ENCODE measurements around the gene HYDIN.
"Not testable (repeated sequence)": the region's sequence is repeated elsewhere in the genome, so short reads cannot be mapped to it uniquely, and the experiment has no call there.

DNA sequence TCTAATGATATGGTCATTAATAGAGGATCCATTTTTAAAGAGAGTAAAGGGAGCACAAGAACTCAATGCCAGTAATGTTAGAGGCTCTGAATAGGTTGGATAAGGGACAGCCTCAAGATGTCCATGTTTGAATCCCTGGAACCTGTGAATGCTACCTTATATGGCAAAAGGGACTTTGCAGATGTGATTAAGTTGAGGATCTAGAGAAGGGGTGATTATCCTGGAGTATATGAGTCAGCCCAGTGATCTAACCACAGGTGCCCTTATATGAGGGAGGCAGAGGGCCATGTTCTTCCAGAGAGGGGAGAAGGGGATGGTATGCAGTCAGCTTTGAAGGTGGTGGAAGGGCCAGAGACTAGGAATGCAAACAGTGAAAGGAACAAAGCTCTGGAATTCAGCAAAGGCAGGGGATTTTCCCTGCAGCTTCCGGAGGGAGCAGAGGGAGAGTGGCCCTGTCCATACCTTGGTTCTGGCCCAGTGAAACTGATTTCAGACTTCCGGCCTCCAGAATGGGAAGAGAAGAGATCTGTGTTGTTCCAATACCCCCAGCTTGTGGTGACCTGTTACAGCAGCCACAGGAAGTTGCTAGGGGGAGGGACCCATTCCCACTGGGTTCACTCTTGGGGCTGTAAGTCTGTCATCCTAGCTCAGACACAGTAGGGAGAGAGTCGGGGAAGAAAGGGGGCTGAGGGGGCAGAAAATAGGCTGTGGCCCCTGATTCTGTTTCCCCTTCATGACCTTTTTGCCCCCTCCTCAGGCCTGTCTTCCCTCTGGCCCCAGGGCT lies 220.9 kb downstream of the HYDIN start:
- TF ChIP-seq, protein P1, sequence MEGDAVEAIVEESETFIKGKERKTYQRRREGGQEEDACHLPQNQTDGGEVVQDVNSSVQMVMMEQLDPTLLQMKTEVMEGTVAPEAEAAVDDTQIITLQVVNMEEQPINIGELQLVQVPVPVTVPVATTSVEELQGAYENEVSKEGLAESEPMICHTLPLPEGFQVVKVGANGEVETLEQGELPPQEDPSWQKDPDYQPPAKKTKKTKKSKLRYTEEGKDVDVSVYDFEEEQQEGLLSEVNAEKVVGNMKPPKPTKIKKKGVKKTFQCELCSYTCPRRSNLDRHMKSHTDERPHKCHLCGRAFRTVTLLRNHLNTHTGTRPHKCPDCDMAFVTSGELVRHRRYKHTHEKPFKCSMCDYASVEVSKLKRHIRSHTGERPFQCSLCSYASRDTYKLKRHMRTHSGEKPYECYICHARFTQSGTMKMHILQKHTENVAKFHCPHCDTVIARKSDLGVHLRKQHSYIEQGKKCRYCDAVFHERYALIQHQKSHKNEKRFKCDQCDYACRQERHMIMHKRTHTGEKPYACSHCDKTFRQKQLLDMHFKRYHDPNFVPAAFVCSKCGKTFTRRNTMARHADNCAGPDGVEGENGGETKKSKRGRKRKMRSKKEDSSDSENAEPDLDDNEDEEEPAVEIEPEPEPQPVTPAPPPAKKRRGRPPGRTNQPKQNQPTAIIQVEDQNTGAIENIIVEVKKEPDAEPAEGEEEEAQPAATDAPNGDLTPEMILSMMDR (conservative IDR thresholded peaks at IDR 0.05; ENCODE audit: low read length): not testable (repeated sequence)
- TF ChIP-seq EZH2phosphoT487 (IDR thresholded peaks at IDR 0.05; ENCODE audit: borderline replicate concordance, low read depth, low read length): not testable (repeated sequence)
